ENCODE results near the gene C17orf75.
"Not testable (repeated sequence)": the region's sequence is repeated elsewhere in the genome, so short reads cannot be mapped to it uniquely, and the experiment has no call there.

Gene C17orf75

DNA sequence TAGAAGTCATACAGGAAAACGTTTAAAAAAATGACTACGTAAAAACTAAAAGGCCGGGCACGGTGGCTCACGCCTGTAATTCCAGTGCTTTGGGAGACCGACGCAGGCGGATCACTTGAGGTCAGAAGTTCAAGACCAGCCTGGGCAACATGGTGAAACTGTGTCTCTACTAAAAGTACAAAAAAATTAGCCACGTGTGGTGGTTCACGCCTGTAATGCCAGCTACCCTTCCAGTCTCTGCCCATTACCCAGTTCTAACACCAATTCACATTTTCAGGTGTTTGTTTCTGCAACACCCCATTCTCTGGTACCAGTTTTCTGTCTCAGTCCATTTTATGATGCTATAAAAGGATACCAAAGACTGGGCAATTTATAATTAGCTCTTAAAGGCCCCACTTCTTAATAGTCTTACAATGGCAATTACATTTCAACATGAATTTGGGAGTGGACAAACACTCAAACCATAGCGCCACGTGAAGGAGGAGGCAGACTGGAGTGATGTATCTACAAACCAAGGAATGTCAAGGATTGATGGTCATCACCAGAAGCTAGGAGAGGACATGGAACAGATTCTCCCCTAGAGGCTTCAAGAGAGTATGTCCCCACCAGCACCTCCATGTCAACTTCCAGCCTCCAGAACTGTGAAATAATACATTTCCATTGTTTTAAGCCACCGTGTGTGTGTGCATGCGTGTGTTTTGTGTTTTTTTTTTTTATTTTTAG lies 791 bp upstream of the C17orf75 start:
- DNase-seq = peak; percentile 54

DNA sequence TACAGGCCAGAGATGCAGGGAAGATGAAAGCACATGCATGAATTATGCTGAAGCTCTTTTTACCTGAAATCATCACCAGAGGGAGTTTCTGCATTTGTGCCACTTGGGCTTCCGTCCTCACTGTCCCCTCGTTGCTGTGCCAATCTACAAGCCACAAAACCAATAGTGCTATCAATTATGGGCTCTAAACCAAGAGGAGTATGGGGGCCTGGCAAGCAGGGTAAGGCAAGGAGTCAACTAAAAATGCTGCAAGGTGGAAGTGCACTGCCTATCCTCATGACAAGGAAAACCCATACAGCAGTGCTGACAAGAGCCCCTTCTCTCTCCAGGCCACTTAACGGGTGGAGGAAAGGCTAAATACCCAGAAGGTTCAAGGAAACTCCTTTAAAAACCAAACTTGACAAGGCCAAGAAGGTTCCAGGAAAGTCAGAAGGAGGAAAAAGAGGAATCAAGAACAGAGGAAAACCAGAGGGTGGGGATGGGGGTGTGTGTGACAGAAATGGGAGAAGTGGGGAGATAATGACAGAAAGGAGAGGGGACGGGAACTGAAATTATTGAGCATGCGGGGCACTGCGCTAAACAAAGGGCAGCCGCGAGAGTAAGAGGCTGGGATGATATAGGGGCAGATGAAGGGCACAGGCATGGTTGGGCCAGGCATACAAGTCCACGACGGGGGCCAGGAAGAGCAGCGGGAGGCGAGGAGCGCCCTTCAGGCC lies 674 bp downstream of the C17orf75 start:
- DNase-seq = peak; percentile 59

DNA sequence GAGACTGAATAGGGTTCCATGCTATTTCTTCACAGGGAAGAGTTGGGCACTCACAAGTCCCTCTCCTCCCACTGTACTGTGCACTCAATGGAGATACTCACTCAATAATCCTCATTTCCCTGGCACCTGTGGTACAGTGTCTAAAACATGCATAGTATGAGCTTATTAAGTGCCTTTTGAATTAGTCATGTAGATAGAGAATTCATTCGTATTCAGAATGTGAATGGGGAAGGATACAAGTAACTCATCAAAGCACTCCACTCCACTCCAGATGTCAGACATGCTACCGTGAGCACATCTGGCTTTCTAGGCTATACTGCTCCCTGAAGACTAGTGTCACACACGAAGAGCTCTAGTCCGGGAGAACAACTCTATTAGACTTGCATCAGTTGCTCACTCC lies 6.3 kb downstream of the C17orf75 start:
- no peak for DNase-seq

DNA sequence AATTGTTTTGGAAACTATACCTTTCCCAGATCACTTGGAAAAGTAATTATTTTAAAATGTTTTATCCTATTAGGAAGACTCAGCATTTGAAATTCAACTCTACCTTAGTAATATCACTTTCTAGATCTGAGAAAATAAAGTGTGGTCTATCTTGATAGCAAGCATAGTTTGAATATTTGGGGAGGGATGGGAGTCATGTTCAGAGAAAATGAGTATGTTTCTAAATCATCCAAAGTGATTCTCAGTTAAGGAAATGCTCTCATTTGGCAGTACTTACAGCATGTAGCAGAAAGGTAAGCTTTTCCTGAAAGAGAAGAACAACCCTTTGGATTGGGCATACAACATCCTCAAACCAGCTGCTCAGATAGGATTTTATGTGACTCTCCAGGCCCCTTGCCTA lies 6.9 kb downstream of the C17orf75 start:
- no peak for DNase-seq

DNA sequence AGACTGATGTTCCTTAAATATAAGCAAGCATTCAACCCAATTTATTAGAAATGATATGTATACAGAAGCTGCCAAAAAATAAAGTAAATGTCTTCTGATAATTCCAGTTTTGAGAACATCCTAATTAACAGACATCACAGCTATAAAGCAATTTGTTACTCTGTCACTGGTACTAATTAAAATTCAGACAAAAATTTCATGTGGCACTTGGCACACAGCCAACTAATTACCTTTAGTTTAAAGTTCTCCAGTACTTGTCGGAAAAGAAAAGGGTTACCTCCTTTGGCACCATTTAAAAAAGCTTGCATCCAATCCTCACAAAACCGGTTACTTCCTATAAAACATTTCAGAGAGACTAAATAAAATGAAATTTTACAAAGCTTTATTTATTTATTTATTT lies 8.8 kb downstream of the C17orf75 start:
- DNase-seq = no peak

DNA sequence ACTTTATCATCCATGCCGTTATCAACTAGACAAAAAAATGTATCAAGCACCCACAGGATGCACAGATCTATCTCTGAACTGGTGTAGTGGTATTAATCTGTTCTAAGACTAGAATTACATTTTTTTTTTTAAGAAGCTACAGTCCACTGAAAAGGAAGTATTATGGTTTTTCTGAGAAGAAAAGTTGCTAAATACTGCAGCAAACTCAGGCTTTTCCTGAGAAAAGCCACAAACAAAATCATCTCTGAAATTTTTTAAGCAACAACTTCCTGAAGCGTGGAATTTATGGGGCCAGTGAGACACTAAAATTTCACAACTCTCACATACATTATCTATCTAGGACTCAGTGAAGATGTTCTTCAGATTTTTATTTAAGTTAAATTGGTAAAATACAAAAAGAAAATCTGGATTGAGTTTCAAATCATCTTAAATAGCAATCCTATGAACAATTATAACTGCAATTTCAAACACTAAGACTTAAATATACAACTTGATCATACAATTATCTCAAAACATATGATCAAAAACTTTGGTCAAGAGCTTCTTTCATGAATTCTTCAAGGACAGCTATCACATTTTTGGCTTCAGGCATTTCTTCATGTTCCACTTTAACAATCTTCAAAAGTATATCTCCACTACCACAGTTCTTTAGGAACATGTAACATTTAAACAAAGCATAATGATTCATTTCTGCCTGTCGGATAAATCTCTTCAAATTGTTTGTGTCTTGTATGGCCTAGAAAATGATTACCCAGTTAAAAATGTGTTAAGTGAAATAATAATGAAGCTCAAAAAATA lies 10.5 kb downstream of the C17orf75 start:
- no peak for DNase-seq

DNA sequence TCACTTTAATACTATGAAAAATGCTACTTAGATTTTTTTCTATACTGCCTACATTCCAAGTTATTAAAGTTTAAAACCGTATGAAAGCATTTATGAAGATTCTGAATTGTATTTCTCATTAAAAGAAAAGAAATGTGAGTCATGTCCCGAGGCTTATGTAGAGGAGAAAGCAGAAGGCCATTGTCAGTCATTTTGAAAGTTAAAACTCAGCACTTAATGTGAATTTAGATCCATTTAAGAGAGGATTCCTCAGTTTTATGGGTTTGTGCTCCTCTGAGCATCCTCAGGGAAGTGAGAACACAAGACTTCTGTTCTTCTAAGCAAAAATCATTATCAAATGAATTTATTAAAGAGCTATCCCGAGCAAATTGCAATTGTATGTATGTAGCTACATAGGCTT lies 11.8 kb downstream of the C17orf75 start:
- no peak for DNase-seq

DNA sequence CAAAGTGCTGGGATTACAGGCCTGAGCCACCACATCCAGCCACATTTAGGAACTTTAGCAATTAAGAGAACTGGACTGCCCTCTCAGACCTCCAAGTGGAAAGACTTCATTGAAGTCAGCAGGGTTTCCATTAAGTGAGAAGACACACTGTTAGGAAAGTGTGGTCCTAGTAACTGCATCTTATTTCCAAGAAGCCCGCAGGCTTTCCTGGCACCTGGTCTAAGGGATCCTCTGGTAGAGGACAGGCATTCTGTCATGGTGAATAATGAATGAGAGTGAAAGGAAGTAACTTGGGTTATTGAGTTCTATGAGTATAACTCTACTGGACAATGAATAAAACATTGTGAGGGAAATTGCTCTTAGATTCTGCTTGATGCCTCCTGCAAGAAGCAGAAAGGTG lies 14.1 kb downstream of the C17orf75 start:
- no peak for DNase-seq

DNA sequence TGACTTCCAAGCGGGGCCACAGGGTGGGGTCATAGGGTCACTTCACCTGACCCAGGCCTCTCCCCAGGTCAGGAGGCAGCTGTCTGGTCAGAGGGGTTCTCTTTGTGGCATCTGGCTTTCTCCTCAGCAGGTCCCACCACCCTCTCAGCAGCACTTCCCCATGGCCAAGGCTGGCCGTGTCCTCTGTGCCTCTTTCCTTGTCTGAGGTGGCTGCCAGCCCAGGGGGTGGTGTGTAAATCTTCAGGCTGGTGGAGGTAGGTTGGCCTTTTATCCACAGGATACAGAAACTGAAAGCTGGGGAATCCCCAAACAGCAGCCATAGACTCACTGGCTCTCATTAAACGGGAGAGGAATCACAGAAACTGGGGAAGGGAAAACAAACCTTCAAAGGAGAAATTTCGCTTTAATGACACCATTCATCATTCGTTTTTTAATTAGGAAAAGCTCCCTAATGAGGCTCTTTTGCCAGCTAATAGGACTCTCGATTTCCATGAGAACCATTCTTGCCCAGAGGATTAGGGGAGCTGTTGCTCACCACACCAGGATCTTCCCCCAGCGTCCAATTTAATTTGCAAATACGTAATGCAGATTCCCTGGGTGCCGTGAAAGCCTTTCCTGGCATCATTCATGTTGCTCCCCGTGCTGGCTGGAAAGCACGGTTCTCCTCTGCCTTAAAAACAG lies 18.0 kb downstream of the C17orf75 start:
- peak; percentile 60 for DNase-seq

DNA sequence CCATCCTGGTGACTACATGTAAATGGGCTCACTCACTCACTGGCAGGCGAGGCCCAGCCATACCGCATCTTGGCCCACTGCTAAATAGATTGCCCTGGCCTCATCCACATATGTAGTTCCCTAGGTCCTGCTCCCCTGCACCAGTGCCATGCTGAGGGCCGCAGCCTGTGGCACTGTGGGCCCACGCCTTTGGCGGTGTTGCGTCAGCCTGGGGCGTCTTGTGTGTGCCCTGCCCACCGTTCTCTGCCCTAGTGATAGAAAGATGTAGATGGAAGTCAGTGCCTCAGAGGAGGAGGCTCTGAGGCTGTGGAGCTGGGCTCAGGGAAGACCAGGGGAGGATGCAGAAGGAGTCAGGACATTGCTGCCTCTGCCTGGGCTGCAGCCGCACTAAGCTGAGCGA lies 18.9 kb downstream of the C17orf75 start:
- no peak for DNase-seq

DNA sequence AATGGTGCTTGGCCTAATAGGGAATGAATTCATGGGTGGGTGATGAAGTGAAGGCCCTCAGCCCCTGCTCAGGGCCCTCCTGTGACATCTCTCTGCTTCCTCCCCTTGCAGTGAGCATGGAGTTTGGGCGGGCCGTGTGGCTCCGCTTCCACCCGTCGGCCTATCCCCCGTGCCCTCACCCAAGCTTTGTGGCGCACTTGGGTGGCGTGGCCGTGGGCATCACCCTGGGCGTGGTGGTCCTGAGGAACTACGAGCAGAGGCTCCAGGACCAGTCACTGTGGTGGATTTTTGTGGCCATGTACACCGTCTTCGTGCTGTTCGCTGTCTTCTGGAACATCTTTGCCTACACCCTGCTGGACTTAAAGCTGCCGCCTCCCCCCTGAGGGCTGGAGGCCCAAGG lies 21.1 kb downstream of the C17orf75 start:
- no peak for DNase-seq

DNA sequence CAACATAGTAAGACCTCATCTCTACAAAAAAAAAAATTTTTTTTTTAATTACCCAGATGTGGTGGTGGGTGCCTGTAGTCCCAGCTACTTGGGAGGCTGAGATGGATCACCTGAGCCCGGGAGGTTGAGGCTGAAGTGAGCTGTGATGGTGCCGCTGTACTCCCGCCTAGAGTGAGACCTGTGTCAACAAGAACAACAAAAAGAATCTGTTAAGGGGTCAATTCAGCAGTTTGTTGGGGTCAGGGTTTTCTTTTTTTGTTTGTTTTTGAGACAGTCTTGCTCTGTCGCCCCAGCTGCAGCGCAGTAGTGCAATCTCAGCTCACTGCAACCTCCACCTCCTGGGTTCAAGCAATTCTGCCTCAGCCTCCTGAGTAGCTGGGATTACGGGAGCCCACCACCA lies 21.9 kb downstream of the C17orf75 start:
- DNase-seq = not testable (repeated sequence)

DNA sequence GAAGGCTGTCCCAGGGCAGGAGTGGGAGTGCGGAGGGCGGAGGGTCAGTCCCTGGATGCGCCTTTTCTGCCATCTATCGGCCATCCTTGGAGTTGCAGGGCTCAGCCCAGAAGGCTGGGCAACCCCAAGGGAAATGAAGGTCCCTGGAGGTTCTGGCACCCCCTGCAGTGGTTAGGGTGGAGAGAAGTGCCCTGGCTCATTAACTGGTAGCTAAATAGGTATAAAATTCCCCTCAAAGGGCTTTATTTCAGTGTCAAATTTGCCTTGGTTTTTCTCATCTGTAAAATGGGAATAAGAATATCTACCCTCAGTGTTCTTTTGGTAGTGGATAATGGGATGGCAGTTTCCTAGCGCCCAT lies 22.4 kb downstream of the C17orf75 start:
- peak; percentile 77 for DNase-seq

DNA sequence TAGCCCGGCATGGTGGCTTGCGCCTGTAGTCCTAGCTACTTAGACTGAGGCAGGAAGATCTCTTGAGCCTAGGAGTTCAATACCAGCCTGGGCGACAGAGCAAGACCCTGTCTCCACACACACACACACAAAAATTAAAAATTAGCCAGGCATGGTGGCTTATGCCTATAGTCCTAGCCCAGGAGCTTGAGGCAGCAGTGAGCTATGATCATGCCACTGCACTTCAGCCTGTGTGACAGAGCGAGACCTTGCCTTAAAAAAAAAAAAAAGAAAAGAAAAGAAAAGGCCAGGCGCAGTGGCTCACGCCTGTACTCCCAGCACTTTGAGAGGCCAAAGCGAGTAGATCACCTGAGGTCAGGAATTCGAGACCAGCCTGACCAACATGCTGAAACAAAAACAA lies 23.9 kb downstream of the C17orf75 start:
- DNase-seq = no peak

DNA sequence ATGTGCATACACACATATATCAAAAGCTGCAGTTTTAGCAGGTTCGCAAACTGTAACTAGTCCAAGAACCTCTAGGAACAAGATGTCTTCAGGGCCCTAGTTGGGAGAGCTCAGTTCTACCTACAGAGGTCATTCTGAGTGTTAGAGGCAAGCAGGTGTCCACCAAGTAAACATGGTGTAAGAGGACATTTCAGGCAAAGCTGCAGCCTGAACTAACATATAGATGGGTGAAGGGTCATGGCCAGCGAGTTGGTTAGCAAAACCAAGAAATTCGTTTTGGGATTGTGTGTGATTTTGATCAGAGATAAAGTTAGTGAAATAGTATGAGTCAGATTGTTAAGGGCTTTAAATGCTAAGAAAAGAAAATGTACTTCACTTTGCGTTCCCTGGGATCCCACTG lies 24.6 kb downstream of the C17orf75 start:
- DNase-seq = no peak

DNA sequence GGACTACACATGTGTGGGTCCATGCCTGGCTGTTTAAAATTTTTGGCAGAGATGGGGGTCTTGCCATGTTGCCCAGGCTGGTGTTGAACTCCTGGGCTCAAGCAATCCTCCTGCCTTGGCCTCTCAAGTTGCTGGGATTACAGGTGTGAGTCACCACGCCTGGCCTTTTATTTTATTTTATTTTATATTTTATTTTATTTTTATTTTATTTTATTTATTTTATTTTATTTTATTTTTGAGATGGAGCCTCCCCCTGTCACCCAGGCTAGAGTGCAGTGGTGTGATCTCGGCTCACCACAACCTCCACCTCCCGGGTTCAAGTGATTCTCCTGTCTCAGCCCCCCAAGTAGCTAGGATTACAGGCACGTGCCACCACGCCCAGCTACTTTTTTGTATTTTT lies 25.3 kb downstream of the C17orf75 start:
- not testable (repeated sequence) for DNase-seq

DNA sequence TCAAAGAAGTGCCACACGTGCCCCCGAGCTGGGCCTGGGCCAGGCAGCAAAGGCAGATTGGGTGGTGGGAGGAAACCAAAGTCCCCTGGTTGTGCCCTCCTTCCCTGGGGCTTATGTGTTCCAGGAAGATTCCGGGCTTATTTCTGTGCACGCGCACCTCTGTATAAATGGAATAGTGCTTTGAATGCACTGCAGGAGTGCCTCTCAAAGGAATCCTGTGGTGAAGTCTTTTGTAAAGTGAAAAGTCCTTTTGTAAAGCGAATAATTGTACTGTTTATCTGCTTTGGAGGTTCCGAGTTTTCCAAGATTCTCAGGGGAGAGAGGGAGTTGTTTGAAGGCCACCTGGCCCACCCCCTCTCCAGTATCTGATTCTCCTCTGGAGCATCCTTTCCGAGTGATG lies 26.8 kb downstream of the C17orf75 start:
- peak; percentile 67 for DNase-seq

DNA sequence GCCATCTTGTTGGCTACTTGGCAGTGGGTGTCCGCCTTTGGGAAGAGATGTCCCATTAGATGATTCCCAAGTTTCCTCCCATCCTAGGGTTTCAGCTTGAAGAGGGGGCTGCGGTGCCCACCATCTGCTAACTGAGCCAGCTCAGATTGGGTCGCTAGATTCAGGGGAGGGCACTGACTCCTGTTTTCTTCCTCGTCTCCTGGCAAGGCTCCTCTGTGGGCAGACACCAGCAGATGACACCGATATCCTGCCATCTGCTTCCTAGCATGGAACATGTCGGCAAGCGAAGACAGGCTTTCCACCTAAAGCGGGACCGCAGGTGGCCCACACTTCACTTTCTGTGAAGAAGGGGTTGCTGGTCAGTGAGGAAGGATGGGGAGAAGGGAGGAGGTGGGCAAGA lies 27.3 kb downstream of the C17orf75 start:
- DNase-seq = peak; percentile 52

DNA sequence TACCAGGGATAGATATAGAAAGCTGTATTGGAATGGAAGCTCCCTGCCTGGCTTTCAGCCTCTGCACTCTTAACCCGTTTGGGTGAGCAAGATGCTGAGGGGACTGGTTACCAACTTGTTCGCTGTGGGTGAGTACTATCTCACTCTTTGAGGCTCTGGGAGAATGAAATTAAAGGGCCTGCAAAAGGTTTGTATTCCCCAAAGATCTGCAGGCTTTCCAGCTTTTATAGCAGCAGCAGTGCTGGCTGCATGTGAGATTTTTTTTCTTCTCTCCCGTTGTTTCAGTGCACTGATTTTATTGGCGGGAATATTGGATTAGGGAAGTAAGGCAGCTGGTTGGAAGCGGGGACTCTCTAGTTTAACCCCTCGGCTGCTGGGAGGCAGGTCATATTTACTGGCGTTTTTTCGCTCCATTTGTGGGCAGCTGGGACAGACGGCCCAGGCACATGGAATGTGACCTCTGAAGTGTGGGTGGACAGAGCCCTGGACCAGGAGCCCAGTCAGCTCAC lies 30.9 kb downstream of the C17orf75 start:
- peak; percentile 43 for DNase-seq

DNA sequence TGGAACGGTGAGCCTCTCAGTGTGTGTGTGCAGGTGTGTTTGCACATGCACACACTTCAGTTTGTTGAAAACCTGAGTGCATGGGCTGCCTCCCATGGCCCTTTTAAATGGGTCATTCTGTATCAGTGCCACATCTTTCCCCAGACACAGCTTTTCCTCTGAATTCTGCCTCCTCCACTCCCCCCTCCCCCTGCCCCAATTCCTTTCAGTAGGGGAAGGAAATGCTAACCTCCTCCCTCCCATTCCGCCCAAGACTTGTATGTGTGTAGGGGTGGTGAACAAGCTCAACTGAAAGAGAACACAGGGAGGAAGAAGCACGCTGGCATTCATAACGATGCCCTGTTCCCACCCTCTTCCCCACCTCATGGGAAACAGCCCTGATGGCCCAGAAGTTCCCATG lies 34.3 kb downstream of the C17orf75 start:
- no peak for DNase-seq

DNA sequence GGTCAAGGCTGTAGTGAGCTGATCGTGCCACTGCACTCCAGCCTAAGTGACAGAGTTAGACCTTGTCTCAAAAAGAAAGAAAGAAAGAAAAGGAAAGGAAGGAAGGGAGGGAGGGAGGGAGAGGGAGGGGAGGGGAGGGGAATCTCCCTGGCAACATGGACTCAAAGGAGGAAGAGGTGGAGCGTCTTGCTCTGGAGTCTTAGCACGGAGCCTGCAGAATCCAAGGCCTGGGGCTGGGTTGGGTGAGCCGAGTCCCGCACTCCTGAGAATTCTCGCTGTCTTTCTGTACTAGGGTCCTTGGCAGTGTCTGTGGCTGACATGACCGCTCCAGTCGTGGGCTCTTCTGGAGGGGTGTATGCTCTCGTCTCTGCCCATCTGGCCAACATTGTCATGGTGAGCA lies 36.9 kb downstream of the C17orf75 start:
- no peak for DNase-seq

DNA sequence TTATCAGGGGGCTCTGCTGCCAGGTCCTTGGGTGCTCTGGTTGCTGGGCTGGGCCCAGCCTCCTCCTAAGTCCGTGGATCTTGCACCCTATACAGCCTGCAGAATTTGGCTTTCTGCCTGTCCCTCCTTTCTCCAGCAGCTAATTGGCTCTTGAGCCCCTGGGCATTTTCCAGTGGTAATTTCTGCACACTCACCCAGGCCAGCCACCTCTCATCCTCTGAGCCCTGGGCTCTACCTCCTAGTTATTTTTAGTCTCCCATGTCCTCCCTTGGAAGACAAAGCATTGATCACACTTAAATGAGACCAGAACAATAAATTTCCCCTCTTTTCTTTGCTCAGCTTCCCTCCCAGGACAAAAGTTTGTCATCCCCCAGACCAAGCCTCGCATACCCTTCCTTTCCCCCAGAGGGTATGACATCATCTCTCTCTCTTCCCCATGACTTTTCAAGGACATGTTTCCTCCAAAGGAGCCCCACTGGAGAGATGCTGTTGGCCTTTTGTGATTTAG lies 38.1 kb downstream of the C17orf75 start:
- peak; percentile 81 for DNase-seq
